ENCODE data around the gene FBXO31. TPM values are rescaled to one million over a fixed set of nuclear protein-coding genes. Genes with fewer than 3 reads are reported as not detected.

The FBXO31 gene
- total and polyA plus RNA-seq, 2 experiments from 2014 or later, result 19.3 to 31.0 TPM

GRCh38 chr16:87332150-87332549 lies 51.4 kb downstream of the FBXO31 start:
- H3K9ac ChIP-seq, result no peak overlapping the region
- peaks cover 12% of the 10 kb centered on the region; the same call in 1 of the 2 replicates for H3K79me2 ChIP-seq (ENCODE audit: insufficient read depth)
- no peaks in the 10 kb centered on the region for H3K27me3 ChIP-seq (replicated peaks; ENCODE audit: insufficient read depth)
- no peaks in the 10 kb centered on the region for H3K4me1 ChIP-seq (ENCODE audit: insufficient read depth)
- H3K27ac ChIP-seq, result no peak overlapping the region
- no peaks in the 10 kb centered on the region for H3K9me2 ChIP-seq (ENCODE audit: insufficient read depth)
- no peaks in the 10 kb centered on the region for H3F3A ChIP-seq (ENCODE audit: insufficient read depth)
- H3K9me3 ChIP-seq (ENCODE audit: low read depth), result no peaks in the 10 kb centered on the region
- in situ Hi-C loops (cut with MboI), result no loop called here
- no peak overlapping the region for H3K4me2 ChIP-seq (ENCODE audit: unreplicated experiment)
- no peaks in the 10 kb centered on the region for H4K20me1 ChIP-seq (ENCODE audit: insufficient read depth)
- no peak for TF ChIP-seq EZH2phosphoT487 (IDR thresholded peaks at IDR 0.05; ENCODE audit: insufficient read depth, low read depth)
- TF ChIP-seq EZH2 (IDR thresholded peaks at IDR 0.05; ENCODE audit: insufficient read depth, poor library complexity, severe bottlenecking), result no peak
- no peak overlapping the region for H2AFZ ChIP-seq
- WGBS, 2 experiments (ENCODE audit: low coverage in 1 of 2, low lambda C conversion rate in 2 of 2, missing lambda C conversion rate in 2 of 2), result 76 to 81% methylated on average over 10 of the region's 10 CpGs
- no peaks in the 10 kb centered on the region; the same call in 1 of the 2 replicates for H3K36me3 ChIP-seq (ENCODE audit: low read depth)
- no peak overlapping the region for H3K4me3 ChIP-seq
- peak; percentile 47 for DNase-seq

GRCh38 chr16:87331241-87331801 lies 52.3 kb downstream of the FBXO31 start:
- Histone ChIP-seq H3F3A (ENCODE audit: insufficient read depth) (no peaks in the 10 kb centered on the region), H3K4me1 (ENCODE audit: insufficient read depth) (no peaks in the 10 kb centered on the region), H3K9me3 (ENCODE audit: low read depth) (no peaks in the 10 kb centered on the region), H3K9me2 (ENCODE audit: insufficient read depth) (no peaks in the 10 kb centered on the region), H3K4me2 (ENCODE audit: unreplicated experiment) (no peak overlapping the region), H3K4me3 (no peak overlapping the region), H3K27ac (no peak overlapping the region), H3K9ac (no peak overlapping the region), H3K79me2 (ENCODE audit: insufficient read depth) (0 out of 2 replicates have a peak, but pooled peaks cover 5% of the 10 kb centered on the region), H3K36me3 (ENCODE audit: low read depth) (no peaks in the 10 kb centered on the region; the same call in 1 of the 2 replicates), H3K27me3 (replicated peaks; ENCODE audit: insufficient read depth) (no peaks in the 10 kb centered on the region), H4K20me1 (ENCODE audit: insufficient read depth) (no peaks in the 10 kb centered on the region), H2AFZ (no peak overlapping the region)
- in situ Hi-C loops (cut with MboI), result no loop called here
- no peak for TF ChIP-seq EZH2phosphoT487 (IDR thresholded peaks at IDR 0.05; ENCODE audit: insufficient read depth, low read depth)
- no peak for TF ChIP-seq EZH2 (IDR thresholded peaks at IDR 0.05; ENCODE audit: insufficient read depth, poor library complexity, severe bottlenecking)
- WGBS, 2 experiments (ENCODE audit: low coverage in 1 of 2, low lambda C conversion rate in 2 of 2, missing lambda C conversion rate in 2 of 2), result 90 to 91% methylated on average over 31 of the region's 31 CpGs
- no peak for DNase-seq

- TF ChIP-seq EZH2 (IDR thresholded peaks at IDR 0.05; ENCODE audit: insufficient read depth, poor library complexity, severe bottlenecking) (no peak), EZH2phosphoT487 (IDR thresholded peaks at IDR 0.05; ENCODE audit: insufficient read depth, low read depth) (no peak)
- no peaks in the 10 kb centered on the region for H3K9me3 ChIP-seq (ENCODE audit: low read depth)
- H3K27ac ChIP-seq, result no peak overlapping the region
- H3K4me3 ChIP-seq, result no peak overlapping the region
- H3K27me3 ChIP-seq (replicated peaks; ENCODE audit: insufficient read depth), result no peaks in the 10 kb centered on the region
- no peaks in the 10 kb centered on the region for H3K9me2 ChIP-seq (ENCODE audit: insufficient read depth)
- 93 to 95% methylated on average over 15 of the region's 15 CpGs for WGBS, 2 experiments (ENCODE audit: low coverage in 1 of 2, low lambda C conversion rate in 2 of 2, missing lambda C conversion rate in 2 of 2)
- no peak overlapping the region for H3K9ac ChIP-seq
- 0 out of 2 replicates have a peak, but pooled peaks cover under 1% of the 10 kb centered on the region for H3K4me1 ChIP-seq (ENCODE audit: insufficient read depth)
- no peak overlapping the region for H2AFZ ChIP-seq
- no peaks in the 10 kb centered on the region; the same call in 1 of the 2 replicates for H3K36me3 ChIP-seq (ENCODE audit: low read depth)
- H3K79me2 ChIP-seq (ENCODE audit: insufficient read depth), result 0 out of 2 replicates have a peak, but pooled peaks cover 2% of the 10 kb centered on the region
- H3F3A ChIP-seq (ENCODE audit: insufficient read depth), result no peaks in the 10 kb centered on the region
- no peaks in the 10 kb centered on the region for H4K20me1 ChIP-seq (ENCODE audit: insufficient read depth)
- in situ Hi-C loops (cut with MboI), result no loop called here
- no peak for DNase-seq
- no peak overlapping the region for H3K4me2 ChIP-seq (ENCODE audit: unreplicated experiment)
These were observed 52.9 kb downstream of the FBXO31 start for GRCh38 chr16:87330646-87331045.

- Histone ChIP-seq H3F3A (ENCODE audit: insufficient read depth) (no peaks in the 10 kb centered on the region), H3K9me3 (ENCODE audit: low read depth) (no peaks in the 10 kb centered on the region), H3K9me2 (ENCODE audit: insufficient read depth) (no peaks in the 10 kb centered on the region), H3K27me3 (replicated peaks; ENCODE audit: insufficient read depth) (no peaks in the 10 kb centered on the region), H3K4me1 (ENCODE audit: insufficient read depth) (0 out of 2 replicates have a peak, but pooled peaks cover 5% of the 10 kb centered on the region), H3K9ac (no peak overlapping the region), H3K4me2 (ENCODE audit: unreplicated experiment) (no peak overlapping the region), H3K36me3 (ENCODE audit: low read depth) (no peaks in the 10 kb centered on the region; the same call in 1 of the 2 replicates), H3K27ac (no peak overlapping the region), H3K4me3 (no peak overlapping the region), H4K20me1 (ENCODE audit: insufficient read depth) (no peaks in the 10 kb centered on the region), H3K79me2 (ENCODE audit: insufficient read depth) (0 out of 2 replicates have a peak, but pooled peaks cover 7% of the 10 kb centered on the region), H2AFZ (no peak overlapping the region)
- 93 to 95% methylated on average over 11 of the region's 11 CpGs for WGBS, 2 experiments (ENCODE audit: low coverage in 1 of 2, low lambda C conversion rate in 2 of 2, missing lambda C conversion rate in 2 of 2)
- in situ Hi-C loops (cut with MboI), result no loop called here
- no peak for TF ChIP-seq EZH2phosphoT487 (IDR thresholded peaks at IDR 0.05; ENCODE audit: insufficient read depth, low read depth)
- TF ChIP-seq EZH2 (IDR thresholded peaks at IDR 0.05; ENCODE audit: insufficient read depth, poor library complexity, severe bottlenecking), result no peak
- no peak for DNase-seq
These were observed 53.3 kb downstream of the FBXO31 start for GRCh38 chr16:87330257-87330624.
